Mesodermal cell (in vitro differentiated cells): Measurements from ENCODE around the gene XRCC5.
"Not testable (repeated sequence)": the region's sequence is repeated elsewhere in the genome, so short reads cannot be mapped to it uniquely, and the experiment has no call there.

Experiments
- H3K27ac ChIP-seq: 2 replicates; pipeline ENCODE4 v1.7.0; 2013; ENCODE audit warnings: mild to moderate bottlenecking, low read depth, low read length, moderate library complexity; ENCODE audit not compliant: severe bottlenecking
- H3K36me3 ChIP-seq: 2 replicates; pipeline ENCODE4 v1.7.1; 2013; ENCODE audit warnings: mild to moderate bottlenecking, low read length, moderate library complexity; ENCODE audit not compliant: control insufficient read depth, insufficient read depth
- H3K4me1 ChIP-seq: one replicate; pipeline ENCODE4 v1.7.1; 2013; ENCODE audit warnings: mild to moderate bottlenecking, low read length; ENCODE audit not compliant: insufficient read depth, control insufficient read depth, poor library complexity, severe bottlenecking
- H3K4me3 ChIP-seq: 2 replicates; pipeline ENCODE4 v1.7.0; 2013; ENCODE audit warnings: low read length, control low read depth, mild to moderate bottlenecking; ENCODE audit not compliant: insufficient read depth, poor library complexity, severe bottlenecking; ENCODE audit errors: extremely low read depth
- H3K9me3 ChIP-seq: 2 replicates; pipeline ENCODE4 v1.7.1; 2013; ENCODE audit warnings: mild to moderate bottlenecking, low read length, moderate library complexity; ENCODE audit not compliant: control insufficient read depth
- WGBS, 2 experiments: methylation state at CpG; one replicate each; pipeline ENCODE4 v1.1.5; 2013; ENCODE audit warnings: missing lambda C conversion rate in 2 of 2; ENCODE audit not compliant: insufficient coverage in 2 of 2; 5-methylcytosine and 5-hydroxymethylcytosine counted together

Gene XRCC5

DNA sequence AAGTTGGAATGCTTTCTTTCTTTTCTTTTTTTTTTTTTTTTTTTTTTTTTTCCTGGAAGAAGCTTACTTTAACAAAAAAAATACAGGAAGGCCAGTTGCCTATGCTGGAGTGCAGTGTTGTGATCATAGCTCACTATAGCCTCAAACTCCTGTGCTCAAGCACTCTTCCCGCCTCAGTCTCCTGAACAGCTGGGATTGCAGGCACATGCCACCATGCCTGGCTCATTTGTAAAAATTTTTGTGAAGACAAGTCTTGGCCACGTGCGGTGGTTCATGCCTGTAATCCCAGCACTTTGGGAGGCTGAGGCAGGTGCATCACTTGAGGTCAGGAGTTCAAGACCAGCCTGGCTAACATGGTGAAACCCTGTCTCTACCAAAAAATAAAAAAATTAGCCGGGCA is 32.4 kb downstream of the XRCC5 start:
- not testable (repeated sequence) for H3K4me1 ChIP-seq, H3K4me3 ChIP-seq, H3K9me3 ChIP-seq, H3K27ac ChIP-seq
- 93 to 96% methylated on average over 4 of the region's 4 CpGs for WGBS, 2 experiments
- H3K36me3 ChIP-seq, result peaks cover 96% of the 10 kb centered on the region

DNA sequence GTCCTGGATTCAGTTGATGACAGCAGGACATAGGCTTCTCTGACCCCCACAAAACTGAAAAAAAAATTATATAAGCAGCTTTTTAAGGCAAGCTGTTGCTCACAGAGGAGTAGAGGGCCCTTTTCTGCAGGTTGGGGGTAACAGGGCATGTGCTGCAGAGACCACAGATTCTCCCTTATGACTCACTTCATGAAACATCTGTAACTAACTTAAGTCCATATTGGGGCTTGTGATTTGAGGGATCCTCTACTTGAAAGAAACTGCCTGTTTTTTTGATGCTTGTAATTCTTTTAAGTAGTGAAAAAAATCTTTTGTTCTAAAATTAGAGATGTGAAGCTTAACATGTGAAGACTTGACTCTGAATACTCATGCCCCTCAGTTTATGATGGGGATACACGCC is 33.4 kb downstream of the XRCC5 start:
- H3K9me3 ChIP-seq, result no peaks in the 10 kb centered on the region
- no CpG with 5 or more reads among the region's 1 CpG for WGBS, 2 experiments
- H3K4me3 ChIP-seq, result no peak overlapping the region
- peaks cover 96% of the 10 kb centered on the region for H3K36me3 ChIP-seq
- no peak overlapping the region for H3K27ac ChIP-seq
- H3K4me1 ChIP-seq, result no peaks in the 10 kb centered on the region

- H3K4me1 ChIP-seq, result no peaks in the 10 kb centered on the region
- no peak overlapping the region for H3K4me3 ChIP-seq
- H3K27ac ChIP-seq, result no peak overlapping the region
- 100% methylated on average over 1 of the region's 1 CpG for WGBS, 2 experiments
- no peaks in the 10 kb centered on the region for H3K9me3 ChIP-seq
- H3K36me3 ChIP-seq, result peaks cover 92% of the 10 kb centered on the region
Observed at GRCh38 chr2:216144372-216144771, 35.2 kb downstream of the XRCC5 start.

DNA sequence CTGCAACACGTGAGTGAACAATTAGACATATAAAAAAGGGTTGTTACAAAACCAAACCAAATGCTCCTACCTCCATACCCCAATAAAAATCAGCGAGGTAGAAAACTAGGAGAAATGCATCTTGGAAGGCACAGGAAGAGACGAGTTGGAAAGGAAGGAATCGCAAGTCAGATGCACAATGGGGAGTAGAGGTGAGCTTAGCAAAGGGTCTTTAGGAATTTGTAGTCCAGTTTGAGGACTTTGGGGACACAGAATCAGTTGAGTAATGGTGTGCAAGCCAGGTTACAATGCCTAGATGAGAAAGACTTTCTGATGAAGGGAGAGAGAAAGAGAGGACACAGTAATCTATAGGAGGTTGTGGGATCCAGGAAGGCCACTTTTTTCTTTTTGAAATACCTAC is 35.7 kb downstream of the XRCC5 start:
- H3K4me3 ChIP-seq, result no peak overlapping the region
- WGBS, 2 experiments, result 96 to 100% methylated on average over 2 of the region's 4 CpGs
- H3K4me1 ChIP-seq, result no peaks in the 10 kb centered on the region
- no peak overlapping the region for H3K27ac ChIP-seq
- H3K9me3 ChIP-seq, result no peaks in the 10 kb centered on the region
- H3K36me3 ChIP-seq, result peaks cover 92% of the 10 kb centered on the region

GRCh38 chr2:216146573-216146972 is 37.4 kb downstream of the XRCC5 start:
- Histone ChIP-seq H3K4me1 (no peaks in the 10 kb centered on the region), H3K4me3 (no peak overlapping the region), H3K9me3 (no peaks in the 10 kb centered on the region), H3K36me3 (peaks cover 94% of the 10 kb centered on the region), H3K27ac (no peak overlapping the region)
- 44 to 100% methylated on average over 1 to 2 of the region's 4 CpGs for WGBS, 2 experiments

DNA sequence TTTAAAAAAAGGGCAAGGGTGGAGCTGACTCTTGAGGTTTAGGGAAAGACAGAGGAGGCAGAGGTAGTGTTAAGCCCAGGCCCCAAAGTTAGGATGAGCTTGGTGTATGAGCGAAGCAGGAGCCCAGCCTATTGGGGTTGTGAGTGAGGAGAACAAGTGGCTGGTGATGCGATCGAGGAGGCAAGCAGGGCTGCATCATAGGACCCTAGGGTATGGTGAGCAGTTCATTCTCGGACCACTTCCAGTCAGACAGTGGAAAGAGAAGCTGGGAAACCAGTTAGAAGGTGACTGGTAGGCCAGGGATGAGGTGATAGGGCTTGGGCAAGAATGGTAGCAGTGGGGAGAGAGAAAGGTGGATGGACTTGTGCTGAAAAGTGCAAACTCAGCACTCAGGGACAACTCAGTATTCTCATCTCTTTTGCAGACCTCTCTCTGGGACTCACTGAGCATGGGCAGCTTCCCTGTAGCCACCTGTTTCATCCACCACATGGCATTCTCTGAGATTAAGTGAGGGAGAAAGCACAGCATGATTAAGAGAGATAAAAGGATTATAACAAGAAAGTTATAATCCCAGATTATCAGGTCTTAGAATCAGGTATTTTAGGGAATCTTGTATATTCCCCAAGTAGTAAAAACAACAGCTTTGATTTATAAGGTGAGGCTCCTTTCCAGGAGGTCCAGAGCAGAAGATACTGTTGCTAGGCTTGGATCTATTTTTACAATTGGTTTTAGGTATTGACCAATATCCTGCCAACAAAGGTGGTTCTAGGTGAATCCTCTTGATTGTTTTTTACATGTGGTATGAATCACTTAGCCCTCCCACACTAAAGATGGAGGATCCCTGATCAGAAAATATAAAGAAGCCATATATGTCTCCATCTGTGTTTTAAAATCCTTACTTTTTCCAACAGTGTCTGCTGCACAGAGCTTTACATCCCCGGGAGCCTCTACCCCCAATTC is 38.3 kb downstream of the XRCC5 start:
- Histone ChIP-seq H3K4me3 (no peak overlapping the region), H3K4me1 (no peaks in the 10 kb centered on the region), H3K27ac (no peak overlapping the region), H3K36me3 (peaks cover 94% of the 10 kb centered on the region), H3K9me3 (no peaks in the 10 kb centered on the region)
- 95 to 96% methylated on average over 5 of the region's 5 CpGs for WGBS, 2 experiments

DNA sequence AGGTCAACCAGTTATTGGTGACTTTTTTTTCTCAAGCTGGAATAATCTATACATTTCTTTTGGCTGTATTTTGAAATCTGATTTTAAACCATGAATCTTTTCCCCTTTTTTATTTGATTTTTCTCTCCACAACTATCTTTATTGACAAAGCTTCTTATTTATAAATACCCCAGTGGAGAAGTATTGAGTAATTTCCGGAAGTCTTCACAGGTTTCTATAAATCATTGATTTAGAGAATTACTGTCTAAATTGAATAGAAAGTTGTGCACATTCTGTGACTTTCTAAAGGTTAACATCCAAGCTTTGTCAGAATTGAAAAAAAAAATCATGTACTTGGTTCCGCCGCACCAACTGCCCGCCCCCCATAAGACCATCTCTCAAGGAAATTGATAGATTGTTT is 39.8 kb downstream of the XRCC5 start:
- no peaks in the 10 kb centered on the region for H3K9me3 ChIP-seq
- no peaks in the 10 kb centered on the region for H3K4me1 ChIP-seq
- WGBS, 2 experiments, result 92% methylated on average over 2 of the region's 4 CpGs; no CpG with 5 or more reads in 1 of the 2 experiments
- no peak overlapping the region for H3K27ac ChIP-seq
- H3K4me3 ChIP-seq, result no peak overlapping the region
- peaks cover 95% of the 10 kb centered on the region for H3K36me3 ChIP-seq

DNA sequence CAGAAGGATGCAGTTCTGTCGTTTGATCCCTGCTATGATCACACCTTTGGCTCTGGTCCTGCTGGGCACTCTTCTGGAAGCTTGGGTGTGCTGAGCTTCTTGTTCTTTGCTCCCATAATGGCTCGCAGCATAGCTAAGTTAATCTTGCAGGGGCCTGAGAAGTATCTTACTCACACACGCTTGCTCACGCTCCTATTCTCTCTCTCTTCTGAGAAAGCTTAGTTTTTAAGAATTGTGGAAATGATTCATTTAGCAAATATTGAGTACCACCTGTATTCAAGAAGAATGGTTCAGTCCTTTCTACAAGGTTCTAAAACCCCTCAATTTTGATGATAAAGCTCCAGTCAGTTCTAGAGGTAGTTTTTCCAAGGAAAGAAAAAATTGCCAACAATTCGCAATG is 40.6 kb downstream of the XRCC5 start:
- no peak overlapping the region for H3K27ac ChIP-seq
- peaks cover 95% of the 10 kb centered on the region for H3K36me3 ChIP-seq
- WGBS, 2 experiments, result 71 to 90% methylated on average over 1 to 2 of the region's 5 CpGs
- no peaks in the 10 kb centered on the region for H3K9me3 ChIP-seq
- no peaks in the 10 kb centered on the region for H3K4me1 ChIP-seq
- no peak overlapping the region for H3K4me3 ChIP-seq

GRCh38 chr2:216151313-216152025 is 42.3 kb downstream of the XRCC5 start:
- H3K36me3 ChIP-seq, result peaks cover 96% of the 10 kb centered on the region
- WGBS, 2 experiments, result 96 to 98% methylated on average over 6 of the region's 7 CpGs
- H3K27ac ChIP-seq, result no peak overlapping the region
- H3K4me3 ChIP-seq, result no peak overlapping the region
- H3K9me3 ChIP-seq, result no peaks in the 10 kb centered on the region
- no peaks in the 10 kb centered on the region for H3K4me1 ChIP-seq

- H3K4me1 ChIP-seq, result no peaks in the 10 kb centered on the region
- H3K9me3 ChIP-seq, result no peaks in the 10 kb centered on the region
- 83 to 100% methylated on average over 1 to 2 of the region's 3 CpGs for WGBS, 2 experiments
- no peak overlapping the region for H3K4me3 ChIP-seq
- H3K36me3 ChIP-seq, result peaks cover 93% of the 10 kb centered on the region
- H3K27ac ChIP-seq, result no peak overlapping the region
Observed at GRCh38 chr2:216155954-216156353, 46.8 kb downstream of the XRCC5 start.

GRCh38 chr2:216156822-216157221 is 47.7 kb downstream of the XRCC5 start:
- peaks cover 93% of the 10 kb centered on the region for H3K36me3 ChIP-seq
- no peaks in the 10 kb centered on the region for H3K4me1 ChIP-seq
- no peak overlapping the region for H3K27ac ChIP-seq
- 94 to 98% methylated on average over 12 to 13 of the region's 13 CpGs for WGBS, 2 experiments
- H3K4me3 ChIP-seq, result no peak overlapping the region
- no peaks in the 10 kb centered on the region for H3K9me3 ChIP-seq
